ENCODE data around the gene MCFD2. TPM values are rescaled to one million over a fixed set of nuclear protein-coding genes. Genes with fewer than 3 reads are reported as not detected.

MCFD2 gene
- total and polyA plus RNA-seq, 2 experiments from 2014 or later = 161 to 196 TPM

DNA sequence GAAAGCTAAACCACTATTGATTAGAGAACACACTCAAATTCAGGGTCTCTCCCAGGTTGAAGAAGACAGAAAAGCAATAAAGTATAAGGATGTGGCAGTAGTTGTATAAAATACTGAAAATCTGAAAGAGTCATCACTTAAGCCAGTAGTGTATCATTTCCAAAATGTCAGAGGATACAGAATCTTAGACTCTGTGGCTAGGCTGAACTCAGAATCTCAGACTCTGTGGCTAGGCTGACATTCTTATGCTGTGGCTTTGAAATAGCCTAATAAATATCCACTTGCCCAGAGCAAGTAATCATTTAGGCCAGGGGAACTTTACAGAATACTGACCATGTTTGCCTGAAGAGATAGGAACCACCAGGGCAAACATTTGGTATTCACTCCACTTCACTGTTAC lies 13.1 kb downstream of the MCFD2 start:
- no peaks in the 10 kb centered on the region for H3K36me3 ChIP-seq (replicated peaks; ENCODE audit: insufficient read depth, low read depth)
- H3K4me3 ChIP-seq = no peak overlapping the region
- H3K9me2 ChIP-seq (replicated peaks; ENCODE audit: insufficient read depth) = no peaks in the 10 kb centered on the region
- H3K4me2 ChIP-seq = no peak overlapping the region
- TF ChIP-seq, protein P1, sequence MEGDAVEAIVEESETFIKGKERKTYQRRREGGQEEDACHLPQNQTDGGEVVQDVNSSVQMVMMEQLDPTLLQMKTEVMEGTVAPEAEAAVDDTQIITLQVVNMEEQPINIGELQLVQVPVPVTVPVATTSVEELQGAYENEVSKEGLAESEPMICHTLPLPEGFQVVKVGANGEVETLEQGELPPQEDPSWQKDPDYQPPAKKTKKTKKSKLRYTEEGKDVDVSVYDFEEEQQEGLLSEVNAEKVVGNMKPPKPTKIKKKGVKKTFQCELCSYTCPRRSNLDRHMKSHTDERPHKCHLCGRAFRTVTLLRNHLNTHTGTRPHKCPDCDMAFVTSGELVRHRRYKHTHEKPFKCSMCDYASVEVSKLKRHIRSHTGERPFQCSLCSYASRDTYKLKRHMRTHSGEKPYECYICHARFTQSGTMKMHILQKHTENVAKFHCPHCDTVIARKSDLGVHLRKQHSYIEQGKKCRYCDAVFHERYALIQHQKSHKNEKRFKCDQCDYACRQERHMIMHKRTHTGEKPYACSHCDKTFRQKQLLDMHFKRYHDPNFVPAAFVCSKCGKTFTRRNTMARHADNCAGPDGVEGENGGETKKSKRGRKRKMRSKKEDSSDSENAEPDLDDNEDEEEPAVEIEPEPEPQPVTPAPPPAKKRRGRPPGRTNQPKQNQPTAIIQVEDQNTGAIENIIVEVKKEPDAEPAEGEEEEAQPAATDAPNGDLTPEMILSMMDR (IDR thresholded peaks at IDR 0.05; ENCODE audit: poor library complexity) = no peak
- no peak for TF ChIP-seq EZH2 (IDR thresholded peaks at IDR 0.05; ENCODE audit: borderline replicate concordance)
- no peak for TF ChIP-seq EZH2phosphoT487 (IDR thresholded peaks at IDR 0.05; ENCODE audit: low read depth, severe bottlenecking, unreplicated experiment)
- H2AFZ ChIP-seq = no peak overlapping the region
- no peak for DNase-seq (ENCODE audit: low spot score)
- no peaks in the 10 kb centered on the region for H3K9me3 ChIP-seq (ENCODE audit: low read depth)
- H4K20me1 ChIP-seq (ENCODE audit: insufficient read depth, poor library complexity, severe bottlenecking) = no peaks in the 10 kb centered on the region
- no peaks in the 10 kb centered on the region for H3K27me3 ChIP-seq
- no peaks in the 10 kb centered on the region for H3K79me2 ChIP-seq
- H3K4me1 ChIP-seq (ENCODE audit: insufficient read depth) = no peaks in the 10 kb centered on the region
- H3K27ac ChIP-seq = no peak overlapping the region

DNA sequence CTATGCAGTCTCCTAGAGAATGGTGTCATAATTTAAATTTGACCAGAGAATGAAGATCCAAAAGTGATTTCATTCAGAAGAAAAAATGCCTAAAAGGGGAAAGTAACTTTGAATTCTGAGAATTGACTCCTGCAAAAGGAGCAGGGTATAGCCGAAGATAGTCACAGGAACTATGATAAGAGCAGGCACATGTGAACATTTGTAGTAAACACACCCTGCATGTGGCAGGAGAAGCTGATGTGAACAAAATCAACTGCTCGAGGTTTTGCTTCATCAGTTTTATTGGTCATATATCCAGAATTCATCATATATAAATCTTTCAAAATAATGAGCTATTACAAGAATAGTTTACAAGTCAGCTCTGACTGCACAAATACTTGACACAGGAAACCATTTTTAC lies 14.0 kb downstream of the MCFD2 start:
- Histone ChIP-seq H3K27me3 (no peaks in the 10 kb centered on the region), H3K27ac (no peak overlapping the region), H4K20me1 (ENCODE audit: insufficient read depth, poor library complexity, severe bottlenecking) (no peaks in the 10 kb centered on the region), H3K4me1 (ENCODE audit: insufficient read depth) (no peaks in the 10 kb centered on the region), H3K9me2 (replicated peaks; ENCODE audit: insufficient read depth) (no peaks in the 10 kb centered on the region), H3K9me3 (ENCODE audit: low read depth) (no peaks in the 10 kb centered on the region), H3K36me3 (replicated peaks; ENCODE audit: insufficient read depth, low read depth) (no peaks in the 10 kb centered on the region), H3K79me2 (no peaks in the 10 kb centered on the region), H2AFZ (no peak overlapping the region), H3K4me3 (no peak overlapping the region), H3K4me2 (no peak overlapping the region)
- 73% methylated on average over 2 of the region's 2 CpGs for WGBS (ENCODE audit: low lambda C conversion rate, missing lambda C conversion rate)
- no peak for DNase-seq (ENCODE audit: low spot score)
- TF ChIP-seq EZH2 (IDR thresholded peaks at IDR 0.05; ENCODE audit: borderline replicate concordance) (no peak), EZH2phosphoT487 (IDR thresholded peaks at IDR 0.05; ENCODE audit: low read depth, severe bottlenecking, unreplicated experiment) (no peak)
- TF ChIP-seq, protein P1 (IDR thresholded peaks at IDR 0.05; ENCODE audit: poor library complexity) = no peak

DNA sequence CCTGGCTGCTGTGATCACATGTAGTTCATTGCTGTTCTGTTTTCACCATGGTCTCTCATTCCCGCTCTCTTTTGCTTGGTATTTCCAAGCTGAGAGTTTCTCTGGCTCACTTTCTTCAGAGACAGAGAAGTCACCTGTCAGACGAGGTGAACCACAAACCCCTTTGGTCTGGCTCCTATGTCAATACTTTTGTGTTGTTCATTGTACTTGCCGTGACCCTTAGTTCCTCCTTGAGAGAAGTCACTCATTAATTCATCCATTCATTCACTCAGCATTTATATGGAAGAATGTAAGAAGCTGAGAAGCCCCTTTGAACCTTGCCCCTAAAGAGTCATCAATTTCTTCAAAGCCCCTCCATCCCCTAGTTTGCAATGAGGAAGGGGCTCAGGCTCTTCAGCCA lies 15.2 kb downstream of the MCFD2 start:
- H3K4me3 ChIP-seq = no peak overlapping the region
- WGBS (ENCODE audit: low lambda C conversion rate, missing lambda C conversion rate) = 69% methylated on average over 3 of the region's 3 CpGs
- no peak for DNase-seq (ENCODE audit: low spot score)

More for the DNA sequence above, 15.2 kb downstream of the MCFD2 start:
- no peaks in the 10 kb centered on the region for H3K27me3 ChIP-seq
- H3K9me2 ChIP-seq (replicated peaks; ENCODE audit: insufficient read depth) = no peaks in the 10 kb centered on the region
- H3K79me2 ChIP-seq = no peaks in the 10 kb centered on the region
- H4K20me1 ChIP-seq (ENCODE audit: insufficient read depth, poor library complexity, severe bottlenecking) = no peaks in the 10 kb centered on the region
- H3K4me1 ChIP-seq (ENCODE audit: insufficient read depth) = no peaks in the 10 kb centered on the region
- H3K9me3 ChIP-seq (ENCODE audit: low read depth) = no peaks in the 10 kb centered on the region
- no peak overlapping the region for H2AFZ ChIP-seq
- no peaks in the 10 kb centered on the region for H3K36me3 ChIP-seq (replicated peaks; ENCODE audit: insufficient read depth, low read depth)
- H3K27ac ChIP-seq = no peak overlapping the region
- no peak overlapping the region for H3K4me2 ChIP-seq
- TF ChIP-seq EZH2phosphoT487 (IDR thresholded peaks at IDR 0.05; ENCODE audit: low read depth, severe bottlenecking, unreplicated experiment) (no peak), EZH2 (IDR thresholded peaks at IDR 0.05; ENCODE audit: borderline replicate concordance) (no peak)
- TF ChIP-seq, protein P1 (IDR thresholded peaks at IDR 0.05; ENCODE audit: poor library complexity) = no peak
